SJCRH30 (cell line): Measurements from ENCODE around the gene RIPOR3. TPM values are rescaled to one million over a fixed set of nuclear protein-coding genes. Genes with fewer than 3 reads are reported as not detected.
A peak's percentile ranks its signal among the peaks of the same experiment; 100 is the strongest.

Source experiments
- DNase-seq, 2 experiments: peaks; one replicate each; pipeline ENCODE4 v3.0.0-alpha.2; 2015 to 2020
- H3K27ac ChIP-seq: fragments of 250-450 bp; sonication (Bioruptor Pico); 2 replicates; pipeline ENCODE4 v1.5.1; 2020; ENCODE audit warnings: mild to moderate bottlenecking, moderate library complexity
- H3K27me3 ChIP-seq: fragments of 250-450 bp; sonication (Bioruptor Pico); 2 replicates; pipeline ENCODE4 v1.5.1; 2020; ENCODE audit warnings: mild to moderate bottlenecking, moderate library complexity
- H3K36me3 ChIP-seq: fragments of 250-450 bp; sonication (Bioruptor Pico); 2 replicates; pipeline ENCODE4 v1.5.1; 2020; ENCODE audit warnings: mild to moderate bottlenecking, moderate library complexity
- H3K4me1 ChIP-seq: fragments of 250-450 bp; sonication (Bioruptor Pico); 2 replicates; pipeline ENCODE4 v1.5.1; 2020; ENCODE audit warnings: mild to moderate bottlenecking, moderate library complexity
- H3K4me3 ChIP-seq: fragments of 250-450 bp; sonication (Bioruptor Pico); 2 replicates; pipeline ENCODE4 v1.5.1; 2020; ENCODE audit warnings: mild to moderate bottlenecking, moderate library complexity
- H3K9me3 ChIP-seq: fragments of 250-450 bp; sonication (Bioruptor Pico); replicated peaks from 2 replicates; pipeline ENCODE4 v1.5.1; 2020; ENCODE audit warnings: mild to moderate bottlenecking, moderate library complexity
- total RNA-seq: library from RNA; depleted of rRNA; stranded (reverse); fragments of >200 nt; shearing (Covaris generic); gene quantifications from 2 replicates; pipeline ENCODE4 v1.2.3, GENCODE V29; 2014

Gene RIPOR3
- total RNA-seq, 1 experiment from 2014 or later = 2.6 TPM

- H3K9me3 ChIP-seq = 0 out of 2 replicates have a peak, but pooled peaks cover 3% of the 10 kb centered on the region
- H3K4me3 ChIP-seq = no peak overlapping the region
- H3K4me1 ChIP-seq = no peaks in the 10 kb centered on the region
- peaks cover 3% of the 10 kb centered on the region; the same call in 1 of the 2 replicates for H3K27me3 ChIP-seq
- no peaks in the 10 kb centered on the region for H3K36me3 ChIP-seq
- H3K27ac ChIP-seq = no peak overlapping the region
- no peak for DNase-seq
Measured at GRCh38 chr20:50617022-50617421, 74.3 kb downstream of the RIPOR3 start.

GRCh38 chr20:50615407-50615806 is 75.9 kb downstream of the RIPOR3 start:
- Histone ChIP-seq H3K36me3 (no peaks in the 10 kb centered on the region), H3K4me3 (no peak overlapping the region), H3K27me3 (peaks cover 3% of the 10 kb centered on the region), H3K9me3 (no peaks in the 10 kb centered on the region), H3K4me1 (no peaks in the 10 kb centered on the region), H3K27ac (no peak overlapping the region)
- no peak for DNase-seq

GRCh38 chr20:50613438-50614169 is 77.7 kb downstream of the RIPOR3 start:
- DNase-seq = no peak
- no peaks in the 10 kb centered on the region for H3K9me3 ChIP-seq
- peaks cover 3% of the 10 kb centered on the region for H3K27me3 ChIP-seq
- no peak overlapping the region for H3K4me3 ChIP-seq
- H3K36me3 ChIP-seq = no peaks in the 10 kb centered on the region
- H3K4me1 ChIP-seq = no peaks in the 10 kb centered on the region
- H3K27ac ChIP-seq = no peak overlapping the region

- H3K27ac ChIP-seq = no peak overlapping the region
- H3K36me3 ChIP-seq = no peaks in the 10 kb centered on the region
- H3K4me3 ChIP-seq = no peak overlapping the region
- DNase-seq = no peak
- no peaks in the 10 kb centered on the region for H3K4me1 ChIP-seq
- H3K9me3 ChIP-seq = no peaks in the 10 kb centered on the region
- peaks cover 3% of the 10 kb centered on the region for H3K27me3 ChIP-seq
Measured at GRCh38 chr20:50611128-50611810, 80.1 kb downstream of the RIPOR3 start.

- Histone ChIP-seq H3K27ac (no peak overlapping the region), H3K4me3 (no peak overlapping the region), H3K9me3 (no peaks in the 10 kb centered on the region), H3K4me1 (no peaks in the 10 kb centered on the region), H3K27me3 (peaks cover 3% of the 10 kb centered on the region), H3K36me3 (no peaks in the 10 kb centered on the region)
- no peak for DNase-seq
Measured at GRCh38 chr20:50610212-50610718, 81.1 kb downstream of the RIPOR3 start.

GRCh38 chr20:50609438-50609989 is 81.8 kb downstream of the RIPOR3 start:
- no peak overlapping the region for H3K4me3 ChIP-seq
- no peaks in the 10 kb centered on the region for H3K9me3 ChIP-seq
- no peaks in the 10 kb centered on the region for H3K36me3 ChIP-seq
- DNase-seq = no peak
- peaks cover 3% of the 10 kb centered on the region for H3K27me3 ChIP-seq
- no peak overlapping the region for H3K27ac ChIP-seq
- H3K4me1 ChIP-seq = no peaks in the 10 kb centered on the region

GRCh38 chr20:50608750-50609104 is 82.6 kb downstream of the RIPOR3 start:
- H3K4me3 ChIP-seq = no peak overlapping the region
- H3K4me1 ChIP-seq = no peaks in the 10 kb centered on the region
- no peaks in the 10 kb centered on the region for H3K9me3 ChIP-seq
- no peaks in the 10 kb centered on the region; the same call in none of the 2 replicates for H3K27me3 ChIP-seq
- no peak overlapping the region for H3K27ac ChIP-seq
- no peaks in the 10 kb centered on the region for H3K36me3 ChIP-seq
- no peak for DNase-seq

GRCh38 chr20:50607850-50608749 is 83.2 kb downstream of the RIPOR3 start:
- Histone ChIP-seq H3K9me3 (no peaks in the 10 kb centered on the region), H3K27ac (no peak overlapping the region)
- no peak for DNase-seq

GRCh38 chr20:50607436-50607835 is 83.9 kb downstream of the RIPOR3 start:
- Histone ChIP-seq H3K4me1 (no peaks in the 10 kb centered on the region), H3K27ac (no peak overlapping the region), H3K36me3 (no peaks in the 10 kb centered on the region), H3K27me3 (peaks cover 1% of the 10 kb centered on the region), H3K4me3 (no peak overlapping the region), H3K9me3 (no peaks in the 10 kb centered on the region)
- DNase-seq = no peak

More at GRCh38 chr20:50607850-50608749, 83.2 kb downstream of the RIPOR3 start:
- Histone ChIP-seq H3K4me1 (no peaks in the 10 kb centered on the region), H3K4me3 (no peak overlapping the region), H3K27me3 (no peaks in the 10 kb centered on the region; the same call in 1 of the 2 replicates), H3K36me3 (no peaks in the 10 kb centered on the region)

- no peak for DNase-seq
- Histone ChIP-seq H3K27me3 (peaks cover 24% of the 10 kb centered on the region), H3K4me1 (peaks cover 8% of the 10 kb centered on the region; the same call in 1 of the 2 replicates), H3K27ac (no peak overlapping the region), H3K36me3 (no peaks in the 10 kb centered on the region), H3K9me3 (no peaks in the 10 kb centered on the region), H3K4me3 (no peak overlapping the region)
Measured at GRCh38 chr20:50605136-50605535, 86.2 kb downstream of the RIPOR3 start.

GRCh38 chr20:50604451-50604850 is 86.9 kb downstream of the RIPOR3 start:
- DNase-seq = no peak
- peaks cover 8% of the 10 kb centered on the region; the same call in 1 of the 2 replicates for H3K4me1 ChIP-seq
- no peak overlapping the region for H3K27ac ChIP-seq
- H3K9me3 ChIP-seq = no peaks in the 10 kb centered on the region
- H3K4me3 ChIP-seq = no peak overlapping the region
- H3K27me3 ChIP-seq = peaks cover 31% of the 10 kb centered on the region
- no peaks in the 10 kb centered on the region for H3K36me3 ChIP-seq

GRCh38 chr20:50602432-50603088 is 88.8 kb downstream of the RIPOR3 start:
- Histone ChIP-seq H3K9me3 (no peaks in the 10 kb centered on the region), H3K27ac (no peak overlapping the region), H3K4me1 (peaks cover 8% of the 10 kb centered on the region; the same call in 1 of the 2 replicates), H3K4me3 (no peak overlapping the region), H3K36me3 (no peaks in the 10 kb centered on the region), H3K27me3 (peaks cover 32% of the 10 kb centered on the region)
- no peak for DNase-seq

GRCh38 chr20:50601511-50602431 is 89.6 kb downstream of the RIPOR3 start:
- H3K9me3 ChIP-seq = no peaks in the 10 kb centered on the region
- H3K36me3 ChIP-seq = no peaks in the 10 kb centered on the region
- peaks cover 8% of the 10 kb centered on the region; the same call in 1 of the 2 replicates for H3K4me1 ChIP-seq
- peaks cover 32% of the 10 kb centered on the region for H3K27me3 ChIP-seq
- H3K27ac ChIP-seq = no peak overlapping the region
- H3K4me3 ChIP-seq = no peak overlapping the region
- peak; percentile 68 to 76 for DNase-seq
